Keratinocyte (primary cell): ENCODE data around the gene C22orf31. TPM values are rescaled to one million over a fixed set of nuclear protein-coding genes. Genes with fewer than 3 reads are reported as not detected.

Experiments
- DNase-seq: peaks from one replicate; pipeline ENCODE4 v3.0.0-alpha.2; 2011; ENCODE audit warnings: low read depth, missing footprints, low spot score
- FAIRE-seq: peaks from 2 replicates; lab custom pipeline; 2011; peaks lifted over from hg19 to GRCh38; lab: Jason Lieb, UNC
- H2AFZ ChIP-seq: 2 replicates; pipeline ENCODE4 v1.6.0; 2012; ENCODE audit warnings: low read length, control low read depth, inconsistent platforms; ENCODE audit not compliant: control insufficient read depth
- H3K27ac ChIP-seq: 2 replicates; pipeline ENCODE4 v1.5.1; 2011; ENCODE audit warnings: low read length; ENCODE audit not compliant: control insufficient read depth, insufficient read depth
- H3K27me3 ChIP-seq: 3 replicates; pipeline ENCODE4 v1.6.0; 2011; ENCODE audit warnings: low read length; ENCODE audit not compliant: control insufficient read depth, insufficient read depth; ENCODE audit errors: extremely low read depth
- H3K36me3 ChIP-seq, 2 experiments: 2 replicates in 1 of 2; 3 replicates in 1 of 2; pipeline ENCODE4 v1.5.1; 2011; ENCODE audit warnings: low read length in 2 of 2, mild to moderate bottlenecking in 1 of 2; ENCODE audit not compliant: control insufficient read depth in 2 of 2, insufficient read depth in 2 of 2; ENCODE audit errors: extremely low read depth in 1 of 2
- H3K4me1 ChIP-seq: 3 replicates; pipeline ENCODE4 v1.5.1; 2011; ENCODE audit warnings: low read length; ENCODE audit not compliant: control insufficient read depth, insufficient read depth; ENCODE audit errors: extremely low read depth
- H3K4me2 ChIP-seq: 3 replicates; pipeline ENCODE4 v1.6.0; 2011; ENCODE audit warnings: low read depth, low read length; ENCODE audit not compliant: control insufficient read depth, insufficient read depth; ENCODE audit errors: extremely low read depth
- H3K4me3 ChIP-seq, 3 experiments: fragments of 200-600 bp in 1 of 3; sonication (generic) in 1 of 3; 2 replicates in 2 of 3; 3 replicates in 1 of 3; pipeline ENCODE4 v1.5.1; 2011 to 2016; ENCODE audit warnings: low read length in 3 of 3, mild to moderate bottlenecking in 3 of 3, control low read depth in 2 of 3, inconsistent platforms in 1 of 3, low read depth in 1 of 3, mixed read lengths in 1 of 3, mixed run types in 1 of 3, moderate library complexity in 1 of 3; ENCODE audit not compliant: control insufficient read depth in 2 of 3, insufficient read depth in 2 of 3; ENCODE audit errors: extremely low read depth in 1 of 3
- H3K79me2 ChIP-seq: 2 replicates; pipeline ENCODE4 v1.6.0; 2012; ENCODE audit warnings: low read length; ENCODE audit not compliant: control insufficient read depth, insufficient read depth
- H3K9ac ChIP-seq: 3 replicates; pipeline ENCODE4 v1.6.0; 2011; ENCODE audit warnings: low read length; ENCODE audit not compliant: control insufficient read depth, insufficient read depth; ENCODE audit errors: extremely low read depth
- H3K9me1 ChIP-seq: 3 replicates; pipeline ENCODE4 v1.6.0; 2011; ENCODE audit warnings: low read length; ENCODE audit not compliant: control insufficient read depth, insufficient read depth; ENCODE audit errors: extremely low read depth
- H3K9me3 ChIP-seq: 2 replicates; pipeline ENCODE4 v1.5.1; 2012; ENCODE audit warnings: low read depth, low read length; ENCODE audit not compliant: control insufficient read depth
- H4K20me1 ChIP-seq: 3 replicates; pipeline ENCODE4 v1.6.0; 2011; ENCODE audit warnings: low read length; ENCODE audit not compliant: control insufficient read depth, insufficient read depth; ENCODE audit errors: extremely low read depth
- EZH2 ChIP-seq: IDR thresholded peaks from one replicate; pipeline ENCODE4 v1.6.1; 2012; ENCODE audit warnings: inconsistent platforms, mild to moderate bottlenecking, low read length, moderate library complexity
- dilution Hi-C: fragments of 300-500 bp; cut with MboI; formaldehyde crosslinking; loops from one replicate; pipeline ENCODE4 v1.7.0; 2020; ENCODE audit warnings: low sequenced_read_pairs; ENCODE audit not compliant: extremely low pct_ligation_motif_present
- polyA plus RNA-seq, 5 experiments: library from polyadenylated mRNA; depleted of rRNA in 3 of 5; stranded (reverse) in 3 of 5; stranded (forward) in 1 of 5; unstranded in 1 of 5; fragments of >200 nt; gene quantifications; 1 replicate in 1 of 5; 2 replicates in 3 of 5; 3 replicates in 1 of 5; pipeline versions ENCODE4 v1.2.1 to v1.2.3, GENCODE V29; 2011 to 2012; ENCODE audit warnings: missing spikeins in 2 of 5, low read depth in 1 of 5, low replicate concordance in 1 of 5
- TF ChIP-seq, protein P1 (sequence below), 3 experiments: IDR thresholded peaks in 1 of 3; conservative IDR thresholded peaks in 1 of 3; optimal IDR thresholded peaks in 1 of 3; 2 replicates in 2 of 3; 3 replicates in 1 of 3; pipeline versions ENCODE3 to v1.5.1; 2011; ENCODE audit warnings: low read length in 3 of 3, mild to moderate bottlenecking in 3 of 3, moderate library complexity in 2 of 3, control low read depth in 1 of 3, inconsistent platforms in 1 of 3; ENCODE audit not compliant: insufficient read depth in 2 of 3; ENCODE audit errors: extremely low read depth in 1 of 3

C22orf31 gene
- polyA plus RNA-seq, 1 donor (not counting 4 experiments of a cell fraction or from before 2014, with no cell fraction given): not detected

DNA sequence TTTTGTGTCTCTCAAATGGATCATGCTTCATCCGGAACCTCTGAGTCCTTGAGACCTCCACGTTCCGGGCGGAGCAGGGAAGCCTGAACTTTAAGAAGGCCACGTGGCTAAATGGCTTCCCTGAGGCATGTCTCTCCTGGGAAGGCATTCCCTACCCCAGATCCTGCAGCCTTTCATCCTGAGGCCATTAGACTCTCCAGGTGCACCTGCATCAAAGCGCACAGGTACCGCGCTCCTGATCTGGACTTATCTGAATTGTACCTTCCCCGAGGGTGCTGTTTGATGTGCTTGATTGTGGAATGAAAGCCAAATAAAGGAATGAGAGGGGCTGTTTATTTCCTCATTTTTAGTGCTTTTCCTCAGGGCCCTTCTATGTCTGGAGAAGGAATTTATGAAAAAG, 22.5 kb downstream of the C22orf31 start:
- H3K36me3 ChIP-seq: no peaks in the 10 kb centered on the region
- no peaks in the 10 kb centered on the region for H3K27me3 ChIP-seq
- TF ChIP-seq EZH2: no peak
- TF ChIP-seq, protein P1, sequence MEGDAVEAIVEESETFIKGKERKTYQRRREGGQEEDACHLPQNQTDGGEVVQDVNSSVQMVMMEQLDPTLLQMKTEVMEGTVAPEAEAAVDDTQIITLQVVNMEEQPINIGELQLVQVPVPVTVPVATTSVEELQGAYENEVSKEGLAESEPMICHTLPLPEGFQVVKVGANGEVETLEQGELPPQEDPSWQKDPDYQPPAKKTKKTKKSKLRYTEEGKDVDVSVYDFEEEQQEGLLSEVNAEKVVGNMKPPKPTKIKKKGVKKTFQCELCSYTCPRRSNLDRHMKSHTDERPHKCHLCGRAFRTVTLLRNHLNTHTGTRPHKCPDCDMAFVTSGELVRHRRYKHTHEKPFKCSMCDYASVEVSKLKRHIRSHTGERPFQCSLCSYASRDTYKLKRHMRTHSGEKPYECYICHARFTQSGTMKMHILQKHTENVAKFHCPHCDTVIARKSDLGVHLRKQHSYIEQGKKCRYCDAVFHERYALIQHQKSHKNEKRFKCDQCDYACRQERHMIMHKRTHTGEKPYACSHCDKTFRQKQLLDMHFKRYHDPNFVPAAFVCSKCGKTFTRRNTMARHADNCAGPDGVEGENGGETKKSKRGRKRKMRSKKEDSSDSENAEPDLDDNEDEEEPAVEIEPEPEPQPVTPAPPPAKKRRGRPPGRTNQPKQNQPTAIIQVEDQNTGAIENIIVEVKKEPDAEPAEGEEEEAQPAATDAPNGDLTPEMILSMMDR (optimal IDR thresholded peaks at IDR 0.05 in 1 of 3, IDR thresholded peaks at IDR 0.05 in 1 of 3, conservative IDR thresholded peaks at IDR 0.05 in 1 of 3; ENCODE audit: extremely low read depth in 1 of 3, insufficient read depth in 2 of 3, low read length in 3 of 3): no peak
- no peaks in the 10 kb centered on the region for H3K9me3 ChIP-seq
- no peaks in the 10 kb centered on the region for H4K20me1 ChIP-seq
- no peak for DNase-seq
- no peak for FAIRE-seq
- dilution Hi-C loops: no loop called here
- H3K79me2 ChIP-seq: no peaks in the 10 kb centered on the region
- H2AFZ ChIP-seq: no peak overlapping the region
- H3K4me3 ChIP-seq: no peak overlapping the region
- H3K4me2 ChIP-seq: no peak overlapping the region
- H3K9me1 ChIP-seq: no peaks in the 10 kb centered on the region
- H3K9ac ChIP-seq: no peak overlapping the region
- H3K4me1 ChIP-seq: peaks cover 16% of the 10 kb centered on the region
- no peak overlapping the region for H3K27ac ChIP-seq

GRCh38 chr22:29037340-29037932, 24.2 kb downstream of the C22orf31 start:
- no peak overlapping the region for H3K4me2 ChIP-seq
- FAIRE-seq (no peak), DNase-seq (no peak)
- H2AFZ ChIP-seq: no peak overlapping the region
- no peaks in the 10 kb centered on the region for H4K20me1 ChIP-seq
- dilution Hi-C loops: no loop called here
- H3K9ac ChIP-seq: no peak overlapping the region
- H3K27me3 ChIP-seq: no peaks in the 10 kb centered on the region
- H3K27ac ChIP-seq: no peak overlapping the region
- peaks cover 8% of the 10 kb centered on the region for H3K4me1 ChIP-seq
- no peaks in the 10 kb centered on the region for H3K9me3 ChIP-seq
- H3K36me3 ChIP-seq: no peaks in the 10 kb centered on the region
- no peaks in the 10 kb centered on the region for H3K79me2 ChIP-seq
- H3K9me1 ChIP-seq: no peaks in the 10 kb centered on the region
- TF ChIP-seq, protein P1 (optimal IDR thresholded peaks at IDR 0.05 in 1 of 3, IDR thresholded peaks at IDR 0.05 in 1 of 3, conservative IDR thresholded peaks at IDR 0.05 in 1 of 3; ENCODE audit: extremely low read depth in 1 of 3, insufficient read depth in 2 of 3, low read length in 3 of 3): no peak
- no peak for TF ChIP-seq EZH2
- no peak overlapping the region for H3K4me3 ChIP-seq
